Ovary (tissue), 3 donors: ENCODE measurements around the gene TOMM20.

Experiments
- POLR2A ChIP-seq: fragments of 450-650 bp; IDR thresholded peaks from one replicate; pipeline ENCODE4 v1.6.1; 2017; ENCODE audit warnings: antibody characterized with exemption, mild to moderate bottlenecking, moderate library complexity
- TF ChIP-seq, protein P1 (sequence below), 3 donors: fragments of 450-650 bp in 2 of 3; fragments of 200-600 bp in 1 of 3; IDR thresholded peaks; one replicate each; pipeline versions ENCODE4 v1.5.1 to v1.8.0; 2016 to 2022; ENCODE audit warnings: antibody characterized with exemption in 3 of 3, mild to moderate bottlenecking in 1 of 3
- donor health status: DM: no; HTN: no; CAD: no.

DNA sequence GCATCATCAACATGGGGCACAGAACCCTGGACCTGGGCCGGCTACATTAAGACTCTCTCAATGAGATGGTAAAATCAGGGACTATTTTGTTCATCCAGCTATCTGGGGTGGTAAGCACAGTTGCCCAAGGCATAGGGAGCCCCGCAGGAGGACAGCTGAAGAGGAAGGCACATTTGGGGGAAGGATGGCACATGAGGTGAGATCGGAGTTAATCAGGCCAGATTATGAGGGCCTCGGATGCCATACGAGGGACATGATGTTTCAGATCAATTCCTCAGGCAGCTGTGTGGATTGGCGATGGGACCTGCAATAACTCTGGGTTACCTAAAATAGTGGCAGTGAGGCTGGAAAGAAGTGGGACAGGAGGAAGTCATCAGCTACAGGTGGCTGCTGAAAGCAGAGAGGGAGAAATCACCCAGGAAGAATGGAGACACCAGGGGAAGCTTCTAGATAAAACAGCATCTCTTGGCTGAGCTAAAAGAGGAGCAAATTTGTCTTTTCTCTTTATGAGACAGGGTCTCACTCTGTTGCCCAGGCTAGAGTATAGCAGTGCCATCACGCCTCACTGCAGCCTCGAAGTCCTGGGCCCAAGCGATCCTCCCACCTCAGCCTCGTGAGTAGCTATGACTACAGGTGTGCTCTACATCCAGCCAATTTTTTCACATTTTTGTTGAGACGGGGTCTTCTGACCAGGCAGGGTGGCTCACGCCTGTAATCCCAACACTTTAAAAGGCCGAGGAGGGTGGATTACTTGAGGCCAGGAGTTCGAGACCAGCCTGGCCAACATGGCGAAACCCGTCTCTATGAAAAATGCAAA lies 21.1 kb downstream of the TOMM20 start:
- TF ChIP-seq POLR2A = no peak
- TF ChIP-seq, protein P1, sequence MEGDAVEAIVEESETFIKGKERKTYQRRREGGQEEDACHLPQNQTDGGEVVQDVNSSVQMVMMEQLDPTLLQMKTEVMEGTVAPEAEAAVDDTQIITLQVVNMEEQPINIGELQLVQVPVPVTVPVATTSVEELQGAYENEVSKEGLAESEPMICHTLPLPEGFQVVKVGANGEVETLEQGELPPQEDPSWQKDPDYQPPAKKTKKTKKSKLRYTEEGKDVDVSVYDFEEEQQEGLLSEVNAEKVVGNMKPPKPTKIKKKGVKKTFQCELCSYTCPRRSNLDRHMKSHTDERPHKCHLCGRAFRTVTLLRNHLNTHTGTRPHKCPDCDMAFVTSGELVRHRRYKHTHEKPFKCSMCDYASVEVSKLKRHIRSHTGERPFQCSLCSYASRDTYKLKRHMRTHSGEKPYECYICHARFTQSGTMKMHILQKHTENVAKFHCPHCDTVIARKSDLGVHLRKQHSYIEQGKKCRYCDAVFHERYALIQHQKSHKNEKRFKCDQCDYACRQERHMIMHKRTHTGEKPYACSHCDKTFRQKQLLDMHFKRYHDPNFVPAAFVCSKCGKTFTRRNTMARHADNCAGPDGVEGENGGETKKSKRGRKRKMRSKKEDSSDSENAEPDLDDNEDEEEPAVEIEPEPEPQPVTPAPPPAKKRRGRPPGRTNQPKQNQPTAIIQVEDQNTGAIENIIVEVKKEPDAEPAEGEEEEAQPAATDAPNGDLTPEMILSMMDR (IDR thresholded peaks at IDR 0.05) = no peak
